Keratinocyte (primary cell): ENCODE measurements around the gene HPS4. TPM values are rescaled to one million over a fixed set of nuclear protein-coding genes. Genes with fewer than 3 reads are reported as not detected.

Experiments
- DNase-seq: peaks from one replicate; pipeline ENCODE4 v3.0.0-alpha.2; 2011; ENCODE audit warnings: low read depth, missing footprints, low spot score
- FAIRE-seq: peaks from 2 replicates; lab custom pipeline; 2011; peaks lifted over from hg19 to GRCh38; lab: Jason Lieb, UNC
- H2AFZ ChIP-seq: 2 replicates; pipeline ENCODE4 v1.6.0; 2012; ENCODE audit warnings: low read length, control low read depth, inconsistent platforms; ENCODE audit not compliant: control insufficient read depth
- H3K27ac ChIP-seq: 2 replicates; pipeline ENCODE4 v1.5.1; 2011; ENCODE audit warnings: low read length; ENCODE audit not compliant: control insufficient read depth, insufficient read depth
- H3K27me3 ChIP-seq: 3 replicates; pipeline ENCODE4 v1.6.0; 2011; ENCODE audit warnings: low read length; ENCODE audit not compliant: control insufficient read depth, insufficient read depth; ENCODE audit errors: extremely low read depth
- H3K36me3 ChIP-seq, 2 experiments: 2 replicates in 1 of 2; 3 replicates in 1 of 2; pipeline ENCODE4 v1.5.1; 2011; ENCODE audit warnings: low read length in 2 of 2, mild to moderate bottlenecking in 1 of 2; ENCODE audit not compliant: control insufficient read depth in 2 of 2, insufficient read depth in 2 of 2; ENCODE audit errors: extremely low read depth in 1 of 2
- H3K4me1 ChIP-seq: 3 replicates; pipeline ENCODE4 v1.5.1; 2011; ENCODE audit warnings: low read length; ENCODE audit not compliant: control insufficient read depth, insufficient read depth; ENCODE audit errors: extremely low read depth
- H3K4me2 ChIP-seq: 3 replicates; pipeline ENCODE4 v1.6.0; 2011; ENCODE audit warnings: low read depth, low read length; ENCODE audit not compliant: control insufficient read depth, insufficient read depth; ENCODE audit errors: extremely low read depth
- H3K4me3 ChIP-seq, 3 experiments: fragments of 200-600 bp in 1 of 3; sonication (generic) in 1 of 3; 2 replicates in 2 of 3; 3 replicates in 1 of 3; pipeline ENCODE4 v1.5.1; 2011 to 2016; ENCODE audit warnings: low read length in 3 of 3, mild to moderate bottlenecking in 3 of 3, control low read depth in 2 of 3, inconsistent platforms in 1 of 3, low read depth in 1 of 3, mixed read lengths in 1 of 3, mixed run types in 1 of 3, moderate library complexity in 1 of 3; ENCODE audit not compliant: control insufficient read depth in 2 of 3, insufficient read depth in 2 of 3; ENCODE audit errors: extremely low read depth in 1 of 3
- H3K79me2 ChIP-seq: 2 replicates; pipeline ENCODE4 v1.6.0; 2012; ENCODE audit warnings: low read length; ENCODE audit not compliant: control insufficient read depth, insufficient read depth
- H3K9ac ChIP-seq: 3 replicates; pipeline ENCODE4 v1.6.0; 2011; ENCODE audit warnings: low read length; ENCODE audit not compliant: control insufficient read depth, insufficient read depth; ENCODE audit errors: extremely low read depth
- H3K9me1 ChIP-seq: 3 replicates; pipeline ENCODE4 v1.6.0; 2011; ENCODE audit warnings: low read length; ENCODE audit not compliant: control insufficient read depth, insufficient read depth; ENCODE audit errors: extremely low read depth
- H3K9me3 ChIP-seq: 2 replicates; pipeline ENCODE4 v1.5.1; 2012; ENCODE audit warnings: low read depth, low read length; ENCODE audit not compliant: control insufficient read depth
- H4K20me1 ChIP-seq: 3 replicates; pipeline ENCODE4 v1.6.0; 2011; ENCODE audit warnings: low read length; ENCODE audit not compliant: control insufficient read depth, insufficient read depth; ENCODE audit errors: extremely low read depth
- CTCF ChIP-seq, 3 experiments: IDR thresholded peaks in 1 of 3; conservative IDR thresholded peaks in 1 of 3; optimal IDR thresholded peaks in 1 of 3; 2 replicates in 2 of 3; 3 replicates in 1 of 3; pipeline versions ENCODE3 to v1.5.1; 2011; ENCODE audit warnings: low read length in 3 of 3, mild to moderate bottlenecking in 3 of 3, moderate library complexity in 2 of 3, control low read depth in 1 of 3, inconsistent platforms in 1 of 3; ENCODE audit not compliant: insufficient read depth in 2 of 3; ENCODE audit errors: extremely low read depth in 1 of 3
- EZH2 ChIP-seq: IDR thresholded peaks from one replicate; pipeline ENCODE4 v1.6.1; 2012; ENCODE audit warnings: inconsistent platforms, mild to moderate bottlenecking, low read length, moderate library complexity
- dilution Hi-C: fragments of 300-500 bp; cut with MboI; formaldehyde crosslinking; loops from one replicate; pipeline ENCODE4 v1.7.0; 2020; ENCODE audit warnings: low sequenced_read_pairs; ENCODE audit not compliant: extremely low pct_ligation_motif_present
- polyA plus RNA-seq, 5 experiments: library from polyadenylated mRNA; depleted of rRNA in 3 of 5; stranded (reverse) in 3 of 5; stranded (forward) in 1 of 5; unstranded in 1 of 5; fragments of >200 nt; gene quantifications; 1 replicate in 1 of 5; 2 replicates in 3 of 5; 3 replicates in 1 of 5; pipeline versions ENCODE4 v1.2.1 to v1.2.3, GENCODE V29; 2011 to 2012; ENCODE audit warnings: missing spikeins in 2 of 5, low read depth in 1 of 5, low replicate concordance in 1 of 5

HPS4 gene
- polyA plus RNA-seq, 1 donor (not counting 4 experiments of a cell fraction or from before 2014, with no cell fraction given), result 21.3 TPM

- H3K4me3 ChIP-seq, result peak overlapping the region in 1 of 3 experiments; percentile 29
- H3K27ac ChIP-seq, result peak overlapping the region; percentile 22
- no peak for TF ChIP-seq CTCF (optimal IDR thresholded peaks at IDR 0.05 in 1 of 3, IDR thresholded peaks at IDR 0.05 in 1 of 3, conservative IDR thresholded peaks at IDR 0.05 in 1 of 3; ENCODE audit: extremely low read depth in 1 of 3, insufficient read depth in 2 of 3, low read length in 3 of 3)
- TF ChIP-seq EZH2, result no peak
- peaks cover 66% of the 10 kb centered on the region for H3K4me1 ChIP-seq
- H3K9ac ChIP-seq, result no peak overlapping the region
- peak overlapping the region; percentile 86 for H3K4me2 ChIP-seq
- no peak overlapping the region for H2AFZ ChIP-seq
- FAIRE-seq (no peak), DNase-seq (no peak)
- H3K79me2 ChIP-seq, result peaks cover 32% of the 10 kb centered on the region
- no peaks in the 10 kb centered on the region for H3K9me1 ChIP-seq
- H3K36me3 ChIP-seq, result peaks cover 3 to 23% of the 10 kb centered on the region in 2 experiments
- no peaks in the 10 kb centered on the region for H4K20me1 ChIP-seq
- no peaks in the 10 kb centered on the region for H3K9me3 ChIP-seq
- dilution Hi-C loops, result no loop called here
- H3K27me3 ChIP-seq, result no peaks in the 10 kb centered on the region
Observed at GRCh38 chr22:26480611-26480932, 3.0 kb downstream of the HPS4 start.

DNA sequence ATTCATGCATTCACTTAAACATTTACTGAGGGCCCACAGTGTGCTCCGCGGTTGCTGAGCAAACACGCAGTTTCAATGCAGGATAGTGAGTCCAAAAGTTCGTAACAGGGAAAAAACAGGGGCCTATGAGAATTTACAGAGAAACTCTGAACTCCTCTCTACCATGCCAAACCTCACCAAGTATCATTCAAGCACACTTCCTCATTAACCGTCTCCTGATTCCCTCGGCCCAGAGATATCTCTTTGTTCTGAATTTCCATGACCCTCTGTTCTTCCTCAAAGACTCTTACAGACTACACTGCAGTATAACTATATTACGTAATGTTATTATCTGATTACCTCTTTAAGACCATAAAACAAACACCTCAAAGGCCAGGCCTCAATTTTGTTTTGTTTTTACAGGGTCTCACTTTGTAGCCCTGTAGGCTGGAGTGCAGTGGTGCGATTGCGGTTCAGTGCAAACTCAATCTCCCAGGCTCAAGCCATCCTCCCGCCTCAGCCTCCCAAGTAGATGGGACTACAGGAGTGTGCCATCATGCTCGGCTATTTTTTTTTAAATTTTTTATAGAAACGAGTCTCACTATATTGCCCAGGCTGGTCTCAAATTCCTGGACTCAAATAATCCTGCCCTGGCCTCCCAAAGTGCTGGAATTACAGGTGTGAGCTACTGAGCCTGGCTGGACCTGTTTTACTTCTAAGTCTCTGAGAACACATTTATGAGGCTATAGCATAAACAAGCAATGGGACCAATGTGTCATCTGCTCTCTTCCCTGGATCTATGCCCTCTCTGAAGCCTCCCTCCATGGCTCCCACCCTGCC lies 3.6 kb downstream of the HPS4 start:
- dilution Hi-C loops, result no loop called here
- Histone ChIP-seq H3K4me1 (peaks cover 62% of the 10 kb centered on the region), H3K4me3 (peak overlapping the region; percentile 8 to 36 (median 29)), H3K27ac (peak overlapping the region; percentile 29), H3K27me3 (no peaks in the 10 kb centered on the region), H4K20me1 (no peaks in the 10 kb centered on the region), H3K9me1 (no peaks in the 10 kb centered on the region), H3K4me2 (peak overlapping the region; percentile 86), H2AFZ (no peak overlapping the region), H3K79me2 (peaks cover 26% of the 10 kb centered on the region), H3K36me3 (peaks cover 3 to 23% of the 10 kb centered on the region in 2 experiments), H3K9me3 (no peaks in the 10 kb centered on the region), H3K9ac (no peak overlapping the region)
- FAIRE-seq, result no peak
- no peak for DNase-seq
- TF ChIP-seq EZH2 (no peak), CTCF (optimal IDR thresholded peaks at IDR 0.05 in 1 of 3, IDR thresholded peaks at IDR 0.05 in 1 of 3, conservative IDR thresholded peaks at IDR 0.05 in 1 of 3; ENCODE audit: extremely low read depth in 1 of 3, insufficient read depth in 2 of 3, low read length in 3 of 3) (no peak)
